SH-SY5Y (cell line): ENCODE data around the gene TRMT2A.

ENCODE experiments used
- GATA2 ChIP-seq: IDR thresholded peaks from 2 replicates; pipeline ENCODE4 v1.6.1; 2011; ENCODE audit warnings: mild to moderate bottlenecking, low read depth, low read length
- GATA3 ChIP-seq: IDR thresholded peaks from 2 replicates; pipeline ENCODE4 v1.6.1; 2011; ENCODE audit warnings: low read depth, mild to moderate bottlenecking, low read length, moderate library complexity

DNA sequence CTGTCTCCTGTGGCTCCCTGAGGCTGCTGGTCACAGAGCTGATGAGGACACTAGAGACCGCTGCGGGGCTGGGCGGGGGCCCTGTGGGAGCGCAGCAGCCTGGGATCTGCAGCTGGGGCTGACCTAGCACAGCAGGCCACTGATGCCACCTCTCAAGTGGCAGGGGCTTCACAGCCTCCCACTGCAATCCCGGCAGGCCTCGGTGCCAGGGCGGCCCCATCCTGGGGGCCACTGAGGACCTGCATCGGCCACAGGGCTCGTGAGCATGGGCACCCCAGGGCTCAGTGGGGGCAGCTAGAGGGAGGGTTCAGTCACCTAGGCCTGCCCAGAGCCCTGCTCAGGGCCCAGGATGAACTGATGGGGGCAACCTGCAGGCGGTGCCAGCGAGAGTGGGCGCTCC lies 48.4 kb upstream of the TRMT2A start:
- no peak for TF ChIP-seq GATA2
- TF ChIP-seq GATA3, result no peak
